ENCODE results near the gene GIMAP7. TPM values are rescaled to one million over a fixed set of nuclear protein-coding genes. Genes with fewer than 3 reads are reported as not detected.
A peak's percentile ranks its signal among the peaks of the same experiment; 100 is the strongest.

Gene GIMAP7
- total RNA-seq = 10 to 100 TPM; 14.6 to 70.8 (median 28.8) TPM

DNA sequence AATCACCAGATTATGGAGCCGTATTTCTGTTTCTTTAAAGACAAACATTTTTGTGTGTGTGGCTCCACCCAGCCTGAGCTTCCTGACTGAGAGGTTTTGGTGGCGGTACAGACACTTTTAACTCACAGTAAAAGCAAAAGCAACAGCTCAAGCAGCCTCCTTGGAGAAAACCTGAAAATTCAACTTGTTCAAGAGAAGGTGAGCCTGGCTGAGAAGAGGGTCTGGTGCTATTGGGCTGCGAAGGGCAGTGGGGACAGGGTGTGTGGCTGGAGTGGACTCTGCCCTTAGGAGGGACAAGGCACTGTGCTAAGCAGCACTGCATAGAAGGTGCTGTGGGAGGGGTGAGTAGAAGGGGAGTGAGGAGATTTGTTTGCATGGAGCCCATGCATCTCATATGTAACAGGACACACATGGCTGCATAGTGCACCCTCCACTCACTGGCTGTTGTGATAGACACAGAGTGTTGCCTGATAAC is at the start of gene GIMAP7:
Gene GIMAP7 (plus strand): TSS at position 125 of the 475 bp plus-strand sequence. CDS start 5,103 bp downstream, outside the sequence.
- DNase-seq = peak in 1 of 2 donors; percentile 31
- no peaks in the 10 kb centered on the region for H3K27me3 ChIP-seq
- H3K9me3 ChIP-seq = no peaks in the 10 kb centered on the region
- no peaks in the 10 kb centered on the region for H3K36me3 ChIP-seq
- peak within 1 kb of the TSS; percentile 48 to 81 for H3K27ac ChIP-seq
- peak within 1 kb of the TSS; percentile 18 to 25 for H3K4me3 ChIP-seq
- TF ChIP-seq, protein P1, sequence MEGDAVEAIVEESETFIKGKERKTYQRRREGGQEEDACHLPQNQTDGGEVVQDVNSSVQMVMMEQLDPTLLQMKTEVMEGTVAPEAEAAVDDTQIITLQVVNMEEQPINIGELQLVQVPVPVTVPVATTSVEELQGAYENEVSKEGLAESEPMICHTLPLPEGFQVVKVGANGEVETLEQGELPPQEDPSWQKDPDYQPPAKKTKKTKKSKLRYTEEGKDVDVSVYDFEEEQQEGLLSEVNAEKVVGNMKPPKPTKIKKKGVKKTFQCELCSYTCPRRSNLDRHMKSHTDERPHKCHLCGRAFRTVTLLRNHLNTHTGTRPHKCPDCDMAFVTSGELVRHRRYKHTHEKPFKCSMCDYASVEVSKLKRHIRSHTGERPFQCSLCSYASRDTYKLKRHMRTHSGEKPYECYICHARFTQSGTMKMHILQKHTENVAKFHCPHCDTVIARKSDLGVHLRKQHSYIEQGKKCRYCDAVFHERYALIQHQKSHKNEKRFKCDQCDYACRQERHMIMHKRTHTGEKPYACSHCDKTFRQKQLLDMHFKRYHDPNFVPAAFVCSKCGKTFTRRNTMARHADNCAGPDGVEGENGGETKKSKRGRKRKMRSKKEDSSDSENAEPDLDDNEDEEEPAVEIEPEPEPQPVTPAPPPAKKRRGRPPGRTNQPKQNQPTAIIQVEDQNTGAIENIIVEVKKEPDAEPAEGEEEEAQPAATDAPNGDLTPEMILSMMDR (IDR thresholded peaks at IDR 0.05) = no peak
- peak in 1 of 2 donors; percentile 59 for TF ChIP-seq POLR2A (IDR thresholded peaks at IDR 0.05)
- intact Hi-C loops (cut with DNase I; ENCODE audit: low total_unique reads) = no loop called here
- no peaks in the 10 kb centered on the region for H3K4me1 ChIP-seq

DNA sequence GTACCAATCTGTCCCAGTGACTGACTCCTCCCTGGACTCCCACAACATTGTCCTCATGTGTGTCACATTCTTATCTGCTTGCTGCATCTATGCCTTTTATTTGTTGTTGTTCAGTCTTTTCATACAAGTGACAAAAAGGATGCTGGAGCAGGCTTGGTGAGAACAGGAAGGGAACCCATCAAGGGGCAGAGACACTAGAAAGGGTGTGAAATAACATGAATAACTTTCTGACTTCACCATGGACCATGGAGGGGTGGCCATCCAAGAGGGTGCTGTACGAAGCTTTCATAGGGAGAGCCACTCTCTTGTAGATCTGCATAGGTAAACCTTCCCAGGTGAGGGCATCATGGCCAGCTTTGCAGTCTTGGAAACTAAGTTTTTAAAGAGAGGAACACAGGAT is 49.7 kb upstream of the GIMAP7 start:
- H3K4me3 ChIP-seq = no peak overlapping the region
- no peaks in the 10 kb centered on the region for H3K9me3 ChIP-seq
- no peaks in the 10 kb centered on the region for H3K27me3 ChIP-seq
- no peaks in the 10 kb centered on the region for H3K4me1 ChIP-seq
- intact Hi-C loops (cut with DNase I; ENCODE audit: low total_unique reads) = loop anchor here (5.0 kb wide), 1 partner anchor 237 kb away; no protein-coding TSS in a partner anchor
- H3K27ac ChIP-seq = peak overlapping the region in 1 of 2 donors; percentile 57
- H3K36me3 ChIP-seq = no peaks in the 10 kb centered on the region
- DNase-seq = no peak
- TF ChIP-seq, protein P1 (IDR thresholded peaks at IDR 0.05) = no peak
- TF ChIP-seq POLR2A (IDR thresholded peaks at IDR 0.05) = no peak

DNA sequence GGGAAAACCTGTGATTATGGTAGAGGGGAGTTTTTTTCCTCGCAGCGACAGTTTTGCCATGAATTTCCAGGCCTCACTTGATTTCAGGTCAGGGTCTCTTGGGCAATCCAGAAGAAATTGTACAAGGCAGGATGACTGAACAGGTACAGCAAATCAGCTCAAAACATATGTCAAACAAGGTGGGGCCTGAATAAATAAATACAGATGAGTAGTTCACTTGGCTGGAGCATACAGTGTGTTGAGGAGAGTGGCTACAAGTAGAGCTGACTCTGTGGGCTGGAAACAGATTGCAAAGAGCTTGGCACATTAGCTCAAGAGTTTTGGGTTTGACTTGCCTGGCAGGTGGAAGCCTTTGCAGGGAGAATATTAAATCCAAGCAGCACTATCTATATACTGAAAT is 49.3 kb upstream of the GIMAP7 start:
- Histone ChIP-seq H3K9me3 (no peaks in the 10 kb centered on the region), H3K36me3 (no peaks in the 10 kb centered on the region), H3K4me3 (no peak overlapping the region), H3K4me1 (no peaks in the 10 kb centered on the region), H3K27me3 (no peaks in the 10 kb centered on the region), H3K27ac (peak overlapping the region in 1 of 2 donors; percentile 57)
- no peak for DNase-seq
- intact Hi-C loops (cut with DNase I; ENCODE audit: low total_unique reads) = no loop called here
- TF ChIP-seq POLR2A (IDR thresholded peaks at IDR 0.05) = no peak
- TF ChIP-seq, protein P1 (IDR thresholded peaks at IDR 0.05) = no peak

DNA sequence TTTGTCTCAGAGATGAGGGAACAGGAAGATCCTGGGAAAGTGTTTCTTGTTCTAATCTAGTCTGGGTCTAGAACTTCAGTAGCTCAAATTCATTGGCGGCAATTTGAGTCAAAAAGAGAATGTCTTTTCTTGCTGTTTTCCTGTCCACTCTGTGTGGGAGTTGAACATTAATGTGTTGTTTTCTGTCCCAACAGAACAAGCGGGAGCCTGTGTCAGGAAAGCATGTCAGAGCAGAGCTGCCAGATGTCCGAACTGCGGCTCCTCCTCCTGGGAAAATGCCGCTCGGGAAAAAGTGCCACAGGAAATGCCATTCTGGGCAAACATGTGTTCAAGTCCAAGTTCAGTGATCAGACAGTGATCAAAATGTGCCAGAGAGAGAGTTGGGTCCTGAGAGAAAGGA is 48.2 kb upstream of the GIMAP7 start:
- H3K27me3 ChIP-seq = no peaks in the 10 kb centered on the region
- peak overlapping the region in 1 of 2 donors; percentile 57 for H3K27ac ChIP-seq
- H3K4me3 ChIP-seq = no peak overlapping the region
- DNase-seq = no peak
- TF ChIP-seq, protein P1 (IDR thresholded peaks at IDR 0.05) = no peak
- no peak for TF ChIP-seq POLR2A (IDR thresholded peaks at IDR 0.05)
- H3K9me3 ChIP-seq = no peaks in the 10 kb centered on the region
- no peaks in the 10 kb centered on the region for H3K36me3 ChIP-seq
- no peaks in the 10 kb centered on the region for H3K4me1 ChIP-seq
- intact Hi-C loops (cut with DNase I; ENCODE audit: low total_unique reads) = no loop called here

DNA sequence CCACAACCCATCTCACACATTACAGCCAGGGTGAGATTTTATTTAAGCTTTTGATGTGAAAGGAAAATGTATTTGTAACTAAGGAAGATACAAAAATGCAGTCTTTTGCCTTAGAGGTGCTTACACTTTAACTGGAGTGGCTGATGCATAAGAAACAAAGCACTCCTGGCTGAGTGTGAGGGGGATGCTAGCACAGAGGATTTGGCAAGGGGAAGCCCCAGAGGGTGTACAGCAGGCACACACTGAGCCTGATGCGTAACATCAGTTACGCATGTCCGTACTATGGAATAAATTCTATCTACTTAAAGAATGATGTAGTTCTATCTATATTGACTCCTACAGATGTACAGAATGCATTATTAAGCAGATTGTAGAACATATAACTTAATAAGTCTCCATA is 46.4 kb upstream of the GIMAP7 start:
- Histone ChIP-seq H3K27ac (peak overlapping the region in 1 of 2 donors; percentile 57), H3K9me3 (no peaks in the 10 kb centered on the region), H3K4me3 (no peak overlapping the region), H3K36me3 (no peaks in the 10 kb centered on the region), H3K27me3 (no peaks in the 10 kb centered on the region), H3K4me1 (no peaks in the 10 kb centered on the region)
- no peak for DNase-seq
- TF ChIP-seq, protein P1 (IDR thresholded peaks at IDR 0.05) = no peak
- no peak for TF ChIP-seq POLR2A (IDR thresholded peaks at IDR 0.05)
- intact Hi-C loops (cut with DNase I; ENCODE audit: low total_unique reads) = no loop called here
